Neuronal stem cell (in vitro differentiated cells): Measurements from ENCODE around the gene VAT1.

ENCODE experiments used
- DNase-seq: peaks from one replicate; pipeline ENCODE4 v3.0.0-alpha.2; 2013; ENCODE audit warnings: low spot score
- H2AFZ ChIP-seq: one replicate; pipeline ENCODE4 v1.6.1; 2013; ENCODE audit warnings: mild to moderate bottlenecking, low read length, inconsistent platforms
- H2AK5ac ChIP-seq: 2 replicates; pipeline ENCODE4 v1.6.1; 2013; ENCODE audit warnings: low read depth, mild to moderate bottlenecking, inconsistent platforms, low read length, moderate library complexity, mixed read lengths
- H2BK120ac ChIP-seq: 2 replicates; pipeline ENCODE4 v1.6.1; 2013; ENCODE audit warnings: low read depth, mild to moderate bottlenecking, inconsistent platforms, low read length, moderate library complexity, mixed read lengths
- H2BK12ac ChIP-seq: one replicate; pipeline ENCODE4 v1.6.1; 2013; ENCODE audit warnings: low read length, inconsistent platforms
- H2BK15ac ChIP-seq: 2 replicates; pipeline ENCODE4 v1.6.1; 2013; ENCODE audit warnings: mild to moderate bottlenecking, low read length, inconsistent platforms, mixed read lengths
- H2BK5ac ChIP-seq: one replicate; pipeline ENCODE4 v1.6.1; 2013; ENCODE audit warnings: inconsistent platforms, mild to moderate bottlenecking, low read length, moderate library complexity
- H3K14ac ChIP-seq: one replicate; pipeline ENCODE4 v1.6.1; 2013; ENCODE audit warnings: low read length, inconsistent platforms
- H3K18ac ChIP-seq: 2 replicates; pipeline ENCODE4 v1.6.1; 2013; ENCODE audit warnings: low read length, inconsistent platforms
- H3K23ac ChIP-seq: 2 replicates; pipeline ENCODE4 v1.6.1; 2013; ENCODE audit warnings: low read depth, mild to moderate bottlenecking, mixed read lengths, low read length, inconsistent platforms; ENCODE audit not compliant: poor library complexity
- H3K27ac ChIP-seq: replicated peaks from 3 replicates; pipeline ENCODE4 v1.5.1; 2013; ENCODE audit warnings: low read length, inconsistent platforms
- H3K27me3 ChIP-seq, 3 experiments: 2 replicates each; pipeline ENCODE4 v1.6.1; 2013; ENCODE audit warnings: low read length in 3 of 3, mild to moderate bottlenecking in 2 of 3, inconsistent platforms in 1 of 3, low read depth in 1 of 3, mixed read lengths in 1 of 3, moderate library complexity in 1 of 3; ENCODE audit not compliant: control insufficient read depth in 3 of 3, insufficient read depth in 3 of 3
- H3K36me3 ChIP-seq, 2 donors: replicated peaks in 1 of 2; 2 replicates each; pipeline ENCODE4 v1.6.1; 2013; ENCODE audit warnings: low read length in 2 of 2; ENCODE audit not compliant: control insufficient read depth in 2 of 2, insufficient read depth in 2 of 2
- H3K4ac ChIP-seq: 2 replicates; pipeline ENCODE4 v1.6.1; 2013; ENCODE audit warnings: inconsistent platforms, mild to moderate bottlenecking, low read length, moderate library complexity
- H3K4me1 ChIP-seq, 2 donors: 1 replicate in 1 of 2; 2 replicates in 1 of 2; pipeline ENCODE4 v1.6.1; 2013; ENCODE audit warnings: low read length in 2 of 2, low read depth in 1 of 2; ENCODE audit not compliant: control insufficient read depth in 2 of 2, insufficient read depth in 1 of 2
- H3K4me2 ChIP-seq: one replicate; pipeline ENCODE4 v1.6.1; 2013; ENCODE audit warnings: mild to moderate bottlenecking, low read length, inconsistent platforms; ENCODE audit not compliant: insufficient read depth, poor library complexity, severe bottlenecking
- H3K4me3 ChIP-seq, 2 donors: 2 replicates each; pipeline ENCODE4 v1.5.1; 2013; ENCODE audit warnings: low read length in 2 of 2, mild to moderate bottlenecking in 2 of 2, inconsistent platforms in 1 of 2, moderate library complexity in 1 of 2
- H3K79me1 ChIP-seq: one replicate; pipeline ENCODE4 v1.6.1; 2013; ENCODE audit warnings: low read depth, mild to moderate bottlenecking, inconsistent platforms, low read length, moderate library complexity
- H3K9ac ChIP-seq: one replicate; pipeline ENCODE4 v1.6.1; 2013; ENCODE audit warnings: mild to moderate bottlenecking, low read depth, low read length, inconsistent platforms; ENCODE audit not compliant: poor library complexity
- H3K9me3 ChIP-seq, 2 donors: replicated peaks in 1 of 2; 2 replicates each; pipeline versions ENCODE3 to v1.6.1; 2013; ENCODE audit warnings: low read length in 2 of 2, mild to moderate bottlenecking in 2 of 2, inconsistent platforms in 1 of 2, low read depth in 1 of 2, mixed read lengths in 1 of 2, moderate library complexity in 1 of 2; ENCODE audit not compliant: control insufficient read depth in 2 of 2, insufficient read depth in 1 of 2
- H4K8ac ChIP-seq: one replicate; pipeline ENCODE4 v1.6.1; 2013; ENCODE audit warnings: low read depth, mild to moderate bottlenecking, inconsistent platforms, low read length, moderate library complexity
- H4K91ac ChIP-seq: one replicate; pipeline ENCODE4 v1.6.1; 2013; ENCODE audit warnings: low read length, low read depth, mild to moderate bottlenecking, inconsistent platforms; ENCODE audit not compliant: poor library complexity
- WGBS, 2 donors: extraction: QIAGEN DNeasy Blood & Tissue Kit; methylation state at CpG; one replicate each; pipeline ENCODE4 v1.1.7; 2013; ENCODE audit warnings: missing lambda C conversion rate in 2 of 2, mixed read lengths in 1 of 2; ENCODE audit not compliant: insufficient read length in 2 of 2, insufficient replicate concordance in 1 of 2; ENCODE audit errors: extremely low coverage in 2 of 2; 5-methylcytosine and 5-hydroxymethylcytosine counted together

VAT1 gene

GRCh38 chr17:43016216-43016615, 6.0 kb downstream of the VAT1 start:
- H2BK120ac ChIP-seq = no peak overlapping the region
- H3K4ac ChIP-seq = no peak overlapping the region
- peak overlapping the region; percentile 78 for H3K9ac ChIP-seq
- H2BK12ac ChIP-seq = no peak overlapping the region
- H3K18ac ChIP-seq = peak overlapping the region; percentile 15
- H3K4me2 ChIP-seq = no peak overlapping the region
- H3K79me1 ChIP-seq = peaks cover 11% of the 10 kb centered on the region
- H3K27ac ChIP-seq = no peak overlapping the region
- peak overlapping the region; percentile 42 for H3K14ac ChIP-seq
- no peak overlapping the region for H3K23ac ChIP-seq
- no CpG with 5 or more reads among the region's 7 CpGs for WGBS, 2 donors
- H3K4me3 ChIP-seq = peak overlapping the region in 1 of 2 donors; percentile 11
- peaks cover 20 to 52% of the 10 kb centered on the region in 2 donors for H3K4me1 ChIP-seq
- H2AK5ac ChIP-seq = no peak overlapping the region
- H3K36me3 ChIP-seq = peaks cover 12 to 21% of the 10 kb centered on the region in 2 donors
- H3K27me3 ChIP-seq = no peaks in the 10 kb centered on the region
- no peak overlapping the region for H4K8ac ChIP-seq
- H2AFZ ChIP-seq = no peak overlapping the region
- no peak overlapping the region for H4K91ac ChIP-seq
- DNase-seq = no peak
- no peak overlapping the region for H2BK5ac ChIP-seq
- H2BK15ac ChIP-seq = no peak overlapping the region
- H3K9me3 ChIP-seq = no peaks in the 10 kb centered on the region

GRCh38 chr17:43015579-43015978, 6.6 kb downstream of the VAT1 start:
- H3K9ac ChIP-seq = no peak overlapping the region
- H3K23ac ChIP-seq = no peak overlapping the region
- H3K18ac ChIP-seq = no peak overlapping the region
- H3K9me3 ChIP-seq = no peaks in the 10 kb centered on the region
- H2BK120ac ChIP-seq = no peak overlapping the region
- H2AFZ ChIP-seq = peak overlapping the region; percentile 6
- H3K27me3 ChIP-seq = no peaks in the 10 kb centered on the region
- H4K8ac ChIP-seq = no peak overlapping the region
- peaks cover 10% of the 10 kb centered on the region for H3K79me1 ChIP-seq
- H2BK15ac ChIP-seq = no peak overlapping the region
- DNase-seq = no peak
- no peak overlapping the region for H2BK5ac ChIP-seq
- no peak overlapping the region for H3K27ac ChIP-seq
- no peak overlapping the region for H3K4ac ChIP-seq
- H3K36me3 ChIP-seq = peaks cover 12 to 21% of the 10 kb centered on the region in 2 donors
- no peak overlapping the region for H4K91ac ChIP-seq
- no CpG with 5 or more reads among the region's 9 CpGs for WGBS, 2 donors
- H3K4me2 ChIP-seq = no peak overlapping the region
- H3K4me3 ChIP-seq = no peak overlapping the region
- no peak overlapping the region for H2BK12ac ChIP-seq
- no peak overlapping the region for H2AK5ac ChIP-seq
- H3K14ac ChIP-seq = no peak overlapping the region
- H3K4me1 ChIP-seq = peaks cover 20 to 48% of the 10 kb centered on the region in 2 donors

- Histone ChIP-seq H4K8ac (no peak overlapping the region), H3K9ac (peak overlapping the region; percentile 17), H3K36me3 (peaks cover 12 to 21% of the 10 kb centered on the region in 2 donors), H3K4me1 (peaks cover 20 to 42% of the 10 kb centered on the region in 2 donors), H2AK5ac (no peak overlapping the region), H2BK120ac (no peak overlapping the region), H2BK12ac (no peak overlapping the region), H2BK15ac (no peak overlapping the region), H3K79me1 (peaks cover 9% of the 10 kb centered on the region), H3K23ac (no peak overlapping the region), H3K27ac (no peak overlapping the region), H3K18ac (no peak overlapping the region), H3K4me2 (no peak overlapping the region), H3K9me3 (no peaks in the 10 kb centered on the region), H4K91ac (no peak overlapping the region), H3K27me3 (no peaks in the 10 kb centered on the region), H3K4ac (no peak overlapping the region), H3K14ac (no peak overlapping the region), H3K4me3 (peak overlapping the region in 1 of 2 donors; percentile 4), H2BK5ac (no peak overlapping the region), H2AFZ (peak overlapping the region; percentile 6)
- no CpG with 5 or more reads among the region's 8 CpGs for WGBS, 2 donors
- DNase-seq = no peak
Measured at GRCh38 chr17:43014649-43015542, 7.3 kb downstream of the VAT1 start.

- no peak overlapping the region for H3K18ac ChIP-seq
- no peak overlapping the region for H2BK120ac ChIP-seq
- no peak overlapping the region for H2BK15ac ChIP-seq
- no peak overlapping the region for H2AFZ ChIP-seq
- H3K4me1 ChIP-seq = peaks cover 16 to 35% of the 10 kb centered on the region in 2 donors
- H3K9ac ChIP-seq = peak overlapping the region; percentile 34
- no peak overlapping the region for H2BK12ac ChIP-seq
- H3K27ac ChIP-seq = no peak overlapping the region
- DNase-seq = no peak
- no peak overlapping the region for H2BK5ac ChIP-seq
- no peak overlapping the region for H3K4ac ChIP-seq
- no peaks in the 10 kb centered on the region for H3K27me3 ChIP-seq
- H3K4me2 ChIP-seq = no peak overlapping the region
- H3K4me3 ChIP-seq = no peak overlapping the region
- H2AK5ac ChIP-seq = no peak overlapping the region
- no peaks in the 10 kb centered on the region for H3K9me3 ChIP-seq
- WGBS, 2 donors = no CpG with 5 or more reads among the region's 12 CpGs
- peaks cover 12 to 21% of the 10 kb centered on the region in 2 donors for H3K36me3 ChIP-seq
- H3K23ac ChIP-seq = peak overlapping the region; percentile 34
- no peak overlapping the region for H4K8ac ChIP-seq
- H3K14ac ChIP-seq = no peak overlapping the region
- H4K91ac ChIP-seq = no peak overlapping the region
- H3K79me1 ChIP-seq = peaks cover 5% of the 10 kb centered on the region
Measured at GRCh38 chr17:43014020-43014648, 8.1 kb downstream of the VAT1 start.
